ENCODE measurements around the gene LHX8. TPM values are rescaled to one million over a fixed set of nuclear protein-coding genes. Genes with fewer than 3 reads are reported as not detected.

LHX8 gene
- total and polyA plus RNA-seq, 2 experiments from 2014 or later = not detected

DNA sequence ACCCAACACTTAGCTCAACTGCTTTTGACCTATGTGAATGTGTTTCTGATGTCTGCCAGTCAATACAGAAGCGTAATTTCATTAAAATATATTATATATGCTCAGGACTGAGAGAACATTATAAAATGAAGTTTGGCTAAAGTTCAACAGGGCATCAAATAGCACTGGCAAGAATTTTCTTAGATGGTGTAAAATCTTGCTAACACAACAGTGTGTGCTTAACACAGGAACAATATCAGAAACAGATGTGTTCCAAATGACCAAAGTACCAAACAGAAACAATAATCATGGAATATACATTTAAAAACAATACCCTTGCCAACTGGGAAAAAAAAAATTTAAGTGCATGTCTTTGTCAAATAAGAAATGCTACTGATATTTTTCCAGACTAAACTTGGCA is 10.4 kb upstream of the LHX8 start:
- no peaks in the 10 kb centered on the region for H3K9me2 ChIP-seq (ENCODE audit: insufficient read depth)
- peaks cover 22% of the 10 kb centered on the region for H3K27me3 ChIP-seq (replicated peaks; ENCODE audit: insufficient read depth)
- DNase-seq = no peak
- H3K27ac ChIP-seq = no peak overlapping the region
- in situ Hi-C loops (cut with MboI) = no loop called here
- H3K4me1 ChIP-seq (ENCODE audit: insufficient read depth) = no peaks in the 10 kb centered on the region
- no peak overlapping the region for H3K4me2 ChIP-seq (ENCODE audit: unreplicated experiment)
- no peak overlapping the region for H2AFZ ChIP-seq
- H3K9me3 ChIP-seq (ENCODE audit: low read depth) = no peaks in the 10 kb centered on the region
- H3K79me2 ChIP-seq (ENCODE audit: insufficient read depth) = no peaks in the 10 kb centered on the region
- H3K9ac ChIP-seq = no peak overlapping the region
- H3F3A ChIP-seq (ENCODE audit: insufficient read depth) = no peaks in the 10 kb centered on the region
- 24 to 35% methylated on average over 1 of the region's 1 CpG for WGBS, 2 experiments (ENCODE audit: low coverage in 1 of 2, low lambda C conversion rate in 2 of 2, missing lambda C conversion rate in 2 of 2)
- no peaks in the 10 kb centered on the region for H4K20me1 ChIP-seq (ENCODE audit: insufficient read depth)
- no peaks in the 10 kb centered on the region for H3K36me3 ChIP-seq (ENCODE audit: low read depth)
- no peak overlapping the region for H3K4me3 ChIP-seq
- TF ChIP-seq EZH2 (IDR thresholded peaks at IDR 0.05; ENCODE audit: insufficient read depth, poor library complexity, severe bottlenecking) (no peak), EZH2phosphoT487 (IDR thresholded peaks at IDR 0.05; ENCODE audit: insufficient read depth, low read depth) (no peak)

DNA sequence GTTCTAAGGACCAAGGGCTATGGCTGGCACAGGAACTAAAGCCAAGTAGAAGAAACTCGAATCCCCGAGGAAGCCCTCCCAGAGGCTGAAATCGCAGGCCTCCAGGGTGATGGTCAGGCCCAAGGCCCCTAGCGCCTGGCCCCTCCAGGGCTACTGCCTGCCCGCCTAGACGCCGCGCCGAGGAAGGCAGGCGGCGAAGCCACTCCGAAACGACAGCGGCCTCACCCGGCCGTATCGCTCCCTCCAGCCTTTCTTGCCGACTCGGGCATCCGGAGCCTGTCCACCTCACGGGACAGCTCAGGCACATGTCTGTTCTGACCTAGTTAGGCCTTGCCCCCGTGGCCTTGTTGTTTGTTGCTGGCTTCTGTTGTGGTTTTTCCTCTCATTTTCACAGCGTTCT is 9.7 kb upstream of the LHX8 start:
- 47 to 51% methylated on average over 22 to 23 of the region's 23 CpGs for WGBS, 2 experiments (ENCODE audit: low coverage in 1 of 2, low lambda C conversion rate in 2 of 2, missing lambda C conversion rate in 2 of 2)
- H3K9me3 ChIP-seq (ENCODE audit: low read depth) = no peaks in the 10 kb centered on the region
- no peak overlapping the region for H2AFZ ChIP-seq
- in situ Hi-C loops (cut with MboI) = no loop called here
- H4K20me1 ChIP-seq (ENCODE audit: insufficient read depth) = no peaks in the 10 kb centered on the region
- no peaks in the 10 kb centered on the region for H3K36me3 ChIP-seq (ENCODE audit: low read depth)
- peaks cover 28% of the 10 kb centered on the region for H3K27me3 ChIP-seq (replicated peaks; ENCODE audit: insufficient read depth)
- no peak for DNase-seq
- TF ChIP-seq EZH2 (IDR thresholded peaks at IDR 0.05; ENCODE audit: insufficient read depth, poor library complexity, severe bottlenecking) (no peak), EZH2phosphoT487 (IDR thresholded peaks at IDR 0.05; ENCODE audit: insufficient read depth, low read depth) (no peak)
- no peaks in the 10 kb centered on the region for H3K4me1 ChIP-seq (ENCODE audit: insufficient read depth)
- no peak overlapping the region for H3K9ac ChIP-seq
- H3K79me2 ChIP-seq (ENCODE audit: insufficient read depth) = no peaks in the 10 kb centered on the region
- no peak overlapping the region for H3K27ac ChIP-seq
- H3K4me2 ChIP-seq (ENCODE audit: unreplicated experiment) = no peak overlapping the region
- no peak overlapping the region for H3K4me3 ChIP-seq
- no peaks in the 10 kb centered on the region for H3K9me2 ChIP-seq (ENCODE audit: insufficient read depth)
- H3F3A ChIP-seq (ENCODE audit: insufficient read depth) = no peaks in the 10 kb centered on the region

DNA sequence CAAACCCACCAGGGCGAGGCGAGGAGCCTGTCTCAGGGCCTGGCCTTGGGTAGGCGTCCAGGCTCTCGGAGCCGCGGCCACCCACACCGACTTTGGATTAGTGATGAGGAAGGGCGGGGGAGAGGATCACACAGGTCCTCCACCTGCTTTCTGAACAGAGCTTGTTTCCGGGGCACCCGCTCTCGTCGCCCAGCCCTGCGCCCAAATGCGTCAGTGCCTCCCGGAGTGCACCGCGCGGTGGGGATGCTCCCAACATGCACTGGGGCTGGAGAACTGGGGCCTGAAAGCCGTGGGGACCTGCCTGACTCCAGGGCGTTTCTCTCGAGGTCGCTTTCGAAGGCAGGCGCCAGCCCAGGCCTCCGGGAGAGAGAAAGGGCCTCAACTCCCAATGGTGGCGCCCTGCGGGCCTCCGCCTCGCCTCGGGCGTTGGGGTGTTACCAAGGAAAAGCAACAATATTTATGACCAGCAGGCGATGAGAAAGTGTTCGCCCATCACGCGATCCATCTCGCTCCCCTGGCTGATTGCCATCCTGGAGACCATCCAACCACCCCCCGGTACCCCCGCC is 8.9 kb upstream of the LHX8 start:
- in situ Hi-C loops (cut with MboI) = no loop called here
- Histone ChIP-seq H3K27me3 (replicated peaks; ENCODE audit: insufficient read depth) (peaks cover 35% of the 10 kb centered on the region), H3K9me3 (ENCODE audit: low read depth) (no peaks in the 10 kb centered on the region), H3K27ac (no peak overlapping the region), H3K9me2 (ENCODE audit: insufficient read depth) (no peaks in the 10 kb centered on the region), H3K4me3 (no peak overlapping the region), H4K20me1 (ENCODE audit: insufficient read depth) (no peaks in the 10 kb centered on the region), H3K36me3 (ENCODE audit: low read depth) (no peaks in the 10 kb centered on the region), H3K9ac (no peak overlapping the region), H3F3A (ENCODE audit: insufficient read depth) (no peaks in the 10 kb centered on the region), H2AFZ (no peak overlapping the region), H3K79me2 (ENCODE audit: insufficient read depth) (no peaks in the 10 kb centered on the region), H3K4me2 (ENCODE audit: unreplicated experiment) (no peak overlapping the region), H3K4me1 (ENCODE audit: insufficient read depth) (no peaks in the 10 kb centered on the region)
- TF ChIP-seq EZH2phosphoT487 (IDR thresholded peaks at IDR 0.05; ENCODE audit: insufficient read depth, low read depth) = no peak
- TF ChIP-seq EZH2 (IDR thresholded peaks at IDR 0.05; ENCODE audit: insufficient read depth, poor library complexity, severe bottlenecking) = no peak
- WGBS, 2 experiments (ENCODE audit: low coverage in 1 of 2, low lambda C conversion rate in 2 of 2, missing lambda C conversion rate in 2 of 2) = 9 to 12% methylated on average over 30 to 37 of the region's 38 CpGs
- no peak for DNase-seq

DNA sequence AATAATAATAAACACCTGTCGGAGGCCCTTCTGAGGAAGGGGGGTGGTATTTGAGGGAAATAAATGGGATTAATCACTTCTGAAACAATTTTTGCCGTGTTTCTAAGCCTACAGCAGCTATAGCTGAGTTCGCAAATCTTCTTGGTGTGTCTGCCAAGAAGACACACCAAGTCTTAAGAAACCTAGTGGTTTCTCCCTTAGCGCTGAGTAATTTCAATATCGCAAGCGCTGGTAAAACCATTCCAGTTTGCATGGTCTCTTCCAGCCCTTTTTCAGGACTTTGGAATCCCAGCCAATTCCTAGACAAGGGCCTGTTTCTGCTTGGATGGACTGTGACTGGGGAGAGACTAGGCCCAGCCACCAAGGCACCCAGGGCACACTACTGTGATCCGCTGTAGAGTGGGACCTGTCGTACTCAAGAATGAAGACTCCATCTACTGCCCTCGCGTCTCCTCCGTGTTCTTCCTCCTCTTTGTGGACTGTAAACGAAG is 7.5 kb upstream of the LHX8 start:
- DNase-seq = no peak

More for the DNA sequence above, 7.5 kb upstream of the LHX8 start:
- Histone ChIP-seq H2AFZ (no peak overlapping the region), H4K20me1 (ENCODE audit: insufficient read depth) (no peaks in the 10 kb centered on the region), H3K9me3 (ENCODE audit: low read depth) (no peaks in the 10 kb centered on the region), H3K4me3 (no peak overlapping the region), H3K4me1 (ENCODE audit: insufficient read depth) (no peaks in the 10 kb centered on the region), H3K9me2 (ENCODE audit: insufficient read depth) (no peaks in the 10 kb centered on the region), H3K4me2 (ENCODE audit: unreplicated experiment) (no peak overlapping the region), H3K27me3 (replicated peaks; ENCODE audit: insufficient read depth) (peaks cover 49% of the 10 kb centered on the region), H3F3A (ENCODE audit: insufficient read depth) (no peaks in the 10 kb centered on the region), H3K27ac (no peak overlapping the region), H3K9ac (no peak overlapping the region), H3K79me2 (ENCODE audit: insufficient read depth) (no peaks in the 10 kb centered on the region), H3K36me3 (ENCODE audit: low read depth) (no peaks in the 10 kb centered on the region)
- in situ Hi-C loops (cut with MboI) = no loop called here
- TF ChIP-seq EZH2phosphoT487 (IDR thresholded peaks at IDR 0.05; ENCODE audit: insufficient read depth, low read depth) = no peak
- TF ChIP-seq EZH2 (IDR thresholded peaks at IDR 0.05; ENCODE audit: insufficient read depth, poor library complexity, severe bottlenecking) = no peak
- 24 to 37% methylated on average over 12 of the region's 12 CpGs for WGBS, 2 experiments (ENCODE audit: low coverage in 1 of 2, low lambda C conversion rate in 2 of 2, missing lambda C conversion rate in 2 of 2)

All from GM23248 (cell line).